ENCODE results near the gene DPH6. TPM values are rescaled to one million over a fixed set of nuclear protein-coding genes. Genes with fewer than 3 reads are reported as not detected.

The DPH6 gene
- polyA plus RNA-seq, 1 experiment, result 9.9 TPM

DNA sequence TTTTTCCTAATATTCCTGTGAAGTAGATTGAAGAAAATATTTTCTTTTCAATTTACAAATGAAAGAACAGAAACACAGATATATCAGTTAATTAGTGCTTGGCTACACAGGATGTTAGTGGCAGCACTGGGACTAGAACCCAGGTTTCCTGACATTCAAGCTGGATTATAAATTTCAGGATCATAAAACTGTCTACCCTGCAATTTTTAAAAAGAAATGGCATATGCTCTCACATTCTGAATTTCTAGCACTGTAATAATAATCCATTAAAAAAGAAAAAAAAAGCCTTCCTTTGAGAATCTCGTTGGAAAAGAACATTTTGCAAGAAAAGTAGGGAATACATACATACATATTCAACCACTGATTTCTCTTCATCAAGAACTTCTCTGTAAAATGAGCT is 9.3 kb upstream of the DPH6 start:
- no peaks in the 10 kb centered on the region for H3K36me3 ChIP-seq (ENCODE audit: control insufficient read depth, insufficient read depth, low read length)
- ChIA-PET CTCF (no interaction called here), POLR2A (no interaction called here)
- no peak overlapping the region for H3K4me3 ChIP-seq (ENCODE audit: low read depth, low read length)
- DNase-seq (ENCODE audit: low read depth), result no peak
- TF ChIP-seq, protein P1, sequence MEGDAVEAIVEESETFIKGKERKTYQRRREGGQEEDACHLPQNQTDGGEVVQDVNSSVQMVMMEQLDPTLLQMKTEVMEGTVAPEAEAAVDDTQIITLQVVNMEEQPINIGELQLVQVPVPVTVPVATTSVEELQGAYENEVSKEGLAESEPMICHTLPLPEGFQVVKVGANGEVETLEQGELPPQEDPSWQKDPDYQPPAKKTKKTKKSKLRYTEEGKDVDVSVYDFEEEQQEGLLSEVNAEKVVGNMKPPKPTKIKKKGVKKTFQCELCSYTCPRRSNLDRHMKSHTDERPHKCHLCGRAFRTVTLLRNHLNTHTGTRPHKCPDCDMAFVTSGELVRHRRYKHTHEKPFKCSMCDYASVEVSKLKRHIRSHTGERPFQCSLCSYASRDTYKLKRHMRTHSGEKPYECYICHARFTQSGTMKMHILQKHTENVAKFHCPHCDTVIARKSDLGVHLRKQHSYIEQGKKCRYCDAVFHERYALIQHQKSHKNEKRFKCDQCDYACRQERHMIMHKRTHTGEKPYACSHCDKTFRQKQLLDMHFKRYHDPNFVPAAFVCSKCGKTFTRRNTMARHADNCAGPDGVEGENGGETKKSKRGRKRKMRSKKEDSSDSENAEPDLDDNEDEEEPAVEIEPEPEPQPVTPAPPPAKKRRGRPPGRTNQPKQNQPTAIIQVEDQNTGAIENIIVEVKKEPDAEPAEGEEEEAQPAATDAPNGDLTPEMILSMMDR (IDR thresholded peaks at IDR 0.05; ENCODE audit: insufficient read depth, low read depth, low read length), result no peak
- no peaks in the 10 kb centered on the region for H3K27me3 ChIP-seq (ENCODE audit: control insufficient read depth, insufficient read depth, low read length)

DNA sequence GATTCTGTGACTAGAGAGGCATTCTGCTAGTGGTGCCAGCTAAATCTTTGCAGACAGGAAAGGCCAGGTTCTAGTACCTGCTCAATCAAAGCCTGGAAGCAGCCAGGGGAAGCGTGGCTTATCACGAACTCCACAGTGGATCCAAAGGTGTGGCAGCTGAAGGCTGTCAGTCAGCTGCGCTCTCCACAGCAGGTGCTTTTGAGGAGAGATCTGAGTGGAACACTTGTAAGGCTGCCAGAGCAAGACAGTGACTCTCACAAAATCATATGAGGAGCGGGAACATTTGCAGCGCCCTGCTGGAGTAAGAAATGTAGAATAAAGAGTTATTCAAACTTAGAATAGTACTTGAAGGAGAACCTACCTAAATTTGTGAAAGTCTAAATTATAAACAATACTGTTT is 5.0 kb upstream of the DPH6 start:
- TF ChIP-seq, protein P1 (IDR thresholded peaks at IDR 0.05; ENCODE audit: insufficient read depth, low read depth, low read length), result no peak
- ChIA-PET POLR2A (no interaction called here), CTCF (no interaction called here)
- H3K27me3 ChIP-seq (ENCODE audit: control insufficient read depth, insufficient read depth, low read length), result no peaks in the 10 kb centered on the region
- DNase-seq (ENCODE audit: low read depth), result no peak
- H3K36me3 ChIP-seq (ENCODE audit: control insufficient read depth, insufficient read depth, low read length), result no peaks in the 10 kb centered on the region
- H3K4me3 ChIP-seq (ENCODE audit: low read depth, low read length), result no peak overlapping the region

DNA sequence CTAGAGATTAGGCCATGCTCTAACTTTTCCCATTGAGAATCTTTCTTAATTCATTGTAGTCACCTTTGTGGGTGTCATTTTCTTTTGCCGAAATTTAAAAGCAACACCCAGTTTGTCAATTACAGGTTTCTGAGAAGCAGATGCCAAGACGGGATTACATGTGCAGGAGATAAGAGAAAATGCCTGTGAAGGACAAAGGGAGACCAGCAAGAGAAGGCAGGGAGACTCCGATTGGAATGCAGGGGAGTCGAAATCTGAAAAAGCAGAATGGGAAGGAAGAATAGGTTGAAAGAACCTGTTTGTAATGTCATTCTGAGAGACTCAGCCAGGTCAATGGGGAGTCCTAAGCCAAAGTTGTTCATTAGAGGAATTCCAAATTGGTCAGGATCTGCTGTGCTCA is 3.6 kb upstream of the DPH6 start:
- DNase-seq (ENCODE audit: low read depth), result no peak
- H3K4me3 ChIP-seq (ENCODE audit: low read depth, low read length), result no peak overlapping the region
- CTCF ChIA-PET, result no interaction called here
- TF ChIP-seq, protein P1 (IDR thresholded peaks at IDR 0.05; ENCODE audit: insufficient read depth, low read depth, low read length), result no peak
- POLR2A ChIA-PET, result no interaction called here
- H3K36me3 ChIP-seq (ENCODE audit: control insufficient read depth, insufficient read depth, low read length), result no peaks in the 10 kb centered on the region
- no peaks in the 10 kb centered on the region for H3K27me3 ChIP-seq (ENCODE audit: control insufficient read depth, insufficient read depth, low read length)

DNA sequence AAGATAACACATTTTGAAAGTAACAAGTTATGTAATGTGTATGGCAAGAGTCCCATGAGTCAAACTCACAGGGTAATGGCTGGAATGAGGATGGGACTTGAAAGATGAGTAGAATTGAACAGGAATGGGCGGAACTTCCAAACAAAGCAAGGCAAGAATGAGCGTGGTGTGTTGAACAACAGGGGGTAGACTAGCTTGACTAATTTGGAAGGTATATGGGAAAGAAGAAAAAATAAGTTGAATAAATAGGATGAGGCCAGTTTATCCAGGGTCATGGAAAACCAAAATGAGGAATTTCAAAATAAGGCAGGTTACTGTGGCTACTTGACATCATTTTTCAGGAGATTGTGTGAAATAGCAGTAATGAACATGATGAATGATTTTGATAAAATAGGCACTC is 2.5 kb upstream of the DPH6 start:
- TF ChIP-seq, protein P1 (IDR thresholded peaks at IDR 0.05; ENCODE audit: insufficient read depth, low read depth, low read length), result no peak
- H3K27me3 ChIP-seq (ENCODE audit: control insufficient read depth, insufficient read depth, low read length), result no peaks in the 10 kb centered on the region
- H3K36me3 ChIP-seq (ENCODE audit: control insufficient read depth, insufficient read depth, low read length), result no peaks in the 10 kb centered on the region
- ChIA-PET POLR2A (no interaction called here), CTCF (no interaction called here)
- no peak for DNase-seq (ENCODE audit: low read depth)
- no peak overlapping the region for H3K4me3 ChIP-seq (ENCODE audit: low read depth, low read length)

DNA sequence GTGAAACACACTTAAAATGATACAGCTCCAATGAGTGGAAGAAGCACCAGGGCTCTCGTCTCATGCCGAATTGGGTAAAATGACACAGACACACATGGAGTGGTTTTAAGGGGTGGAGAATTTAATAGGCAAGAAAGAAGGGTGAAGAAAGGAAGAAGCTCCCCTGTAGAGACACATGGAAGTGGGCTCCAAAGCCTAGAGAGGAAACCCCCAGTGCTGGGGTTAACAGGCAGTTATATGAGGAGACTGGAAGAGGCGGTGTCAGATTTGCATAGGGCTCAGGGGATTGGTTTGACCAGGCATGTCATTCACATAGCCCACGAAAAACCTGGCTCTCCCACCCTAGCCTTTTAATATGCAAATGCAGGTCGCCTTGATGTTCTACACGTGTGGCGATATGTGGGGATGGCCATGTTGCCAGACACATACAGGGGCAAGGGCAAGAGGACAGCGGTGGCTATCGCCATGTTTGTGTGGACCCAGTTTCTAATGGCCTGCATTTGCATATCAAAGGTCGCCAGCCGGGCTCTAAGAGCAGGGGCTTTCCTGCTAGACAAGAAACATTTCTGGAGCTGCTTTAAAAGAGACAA is 1.9 kb upstream of the DPH6 start:
- no peak for DNase-seq (ENCODE audit: low read depth)
- Histone ChIP-seq H3K4me3 (ENCODE audit: low read depth, low read length) (no peak overlapping the region), H3K27me3 (ENCODE audit: control insufficient read depth, insufficient read depth, low read length) (no peaks in the 10 kb centered on the region), H3K36me3 (ENCODE audit: control insufficient read depth, insufficient read depth, low read length) (no peaks in the 10 kb centered on the region)
- ChIA-PET CTCF (no interaction called here), POLR2A (no interaction called here)
- TF ChIP-seq, protein P1 (IDR thresholded peaks at IDR 0.05; ENCODE audit: insufficient read depth, low read depth, low read length), result no peak
